ENCODE measurements around the gene PPP1R27.

PPP1R27 gene

DNA sequence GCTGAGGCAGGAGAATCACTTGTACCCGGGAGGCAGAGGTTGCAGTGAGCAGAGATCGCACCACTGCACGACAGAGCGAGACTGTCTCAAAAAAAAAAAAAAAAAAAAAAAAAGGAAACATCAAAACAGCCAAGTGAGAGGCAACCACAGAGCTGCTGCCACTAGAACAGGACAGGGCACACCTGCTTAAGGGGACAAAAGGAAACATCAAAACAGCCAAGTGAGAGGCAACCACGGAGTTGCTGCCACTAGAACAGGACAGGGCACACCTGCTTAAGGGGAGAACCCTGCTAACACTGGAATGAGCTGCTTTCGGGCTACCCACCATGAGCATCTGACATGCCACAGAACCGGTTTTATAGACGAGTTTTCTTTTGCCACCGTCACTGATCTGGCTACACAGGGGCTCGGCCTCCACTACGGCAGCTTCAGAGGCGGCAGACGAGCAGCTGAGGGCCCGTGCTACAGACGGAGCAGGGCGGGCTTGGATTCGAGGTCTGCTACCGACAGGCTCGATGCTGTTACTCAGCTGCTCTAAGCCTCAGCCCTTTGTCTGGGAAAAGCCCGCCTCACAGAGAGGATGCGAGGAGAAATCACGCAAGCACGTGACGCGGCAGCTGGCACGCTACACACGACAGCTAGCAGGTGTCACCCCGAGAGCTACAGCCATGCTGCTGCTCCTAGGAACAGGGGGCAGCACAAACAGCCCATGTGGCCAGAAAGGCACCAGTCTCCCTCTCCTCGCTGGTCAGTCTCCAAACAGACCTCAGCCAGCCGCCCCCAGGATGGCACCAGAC, 23.5 kb upstream of the PPP1R27 start:
- Histone ChIP-seq H3K4me3 (ENCODE audit: low read length) (peak overlapping the region; percentile 95), H3K36me3 (ENCODE audit: control insufficient read depth, insufficient read depth, low read length) (peaks cover 27% of the 10 kb centered on the region), H3K27me3 (ENCODE audit: control insufficient read depth, insufficient read depth, low read length) (no peaks in the 10 kb centered on the region), H3K4me1 (ENCODE audit: control insufficient read depth, insufficient read depth, low read length) (peaks cover 16% of the 10 kb centered on the region), H3K27ac (ENCODE audit: low read depth, low read length) (no peak overlapping the region), H3K9ac (ENCODE audit: low read length) (no peak overlapping the region)

DNA sequence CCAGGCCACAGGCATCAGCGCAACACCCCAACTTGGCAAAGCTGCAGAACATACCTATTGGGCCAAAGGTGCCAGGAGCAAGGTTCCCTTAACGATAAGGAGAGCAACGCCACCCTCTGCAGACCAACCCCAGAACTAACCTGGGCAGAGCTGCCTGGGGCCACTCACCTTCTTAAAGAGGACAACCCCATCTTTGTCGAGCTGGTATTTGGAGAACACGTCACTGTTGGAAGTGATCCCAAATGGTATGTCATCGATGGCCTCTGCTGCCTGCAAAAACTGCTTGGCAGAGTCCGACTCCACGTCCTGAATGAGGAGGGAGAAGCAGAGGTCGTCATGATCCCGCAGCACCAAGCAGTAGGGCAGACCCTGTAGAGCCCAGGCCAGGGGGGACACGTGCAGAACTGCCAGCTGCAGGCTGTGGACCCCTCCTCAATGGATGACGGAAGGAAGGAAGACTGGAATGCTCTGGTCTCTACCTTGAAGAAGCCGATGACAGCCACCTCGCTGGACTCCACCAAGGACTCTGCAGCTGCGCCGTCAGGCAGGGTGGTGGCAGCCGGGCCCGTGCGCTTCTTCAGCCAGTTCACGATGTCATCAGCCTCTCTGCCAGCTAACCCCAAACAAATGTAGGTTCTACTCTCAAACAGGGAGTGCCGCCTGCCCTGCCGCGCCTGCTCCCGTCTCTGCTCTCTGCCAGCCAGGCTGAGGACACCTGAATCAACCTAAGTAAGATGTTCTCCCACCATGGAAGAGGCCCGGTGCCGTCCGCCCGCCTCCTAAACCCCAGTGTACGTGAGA, 20.3 kb upstream of the PPP1R27 start:
- Histone ChIP-seq H3K27me3 (ENCODE audit: control insufficient read depth, insufficient read depth, low read length) (no peaks in the 10 kb centered on the region), H3K27ac (ENCODE audit: low read depth, low read length) (no peak overlapping the region), H3K36me3 (ENCODE audit: control insufficient read depth, insufficient read depth, low read length) (peaks cover 47% of the 10 kb centered on the region), H3K4me3 (ENCODE audit: low read length) (no peak overlapping the region), H3K4me1 (ENCODE audit: control insufficient read depth, insufficient read depth, low read length) (peaks cover 13% of the 10 kb centered on the region), H3K9ac (ENCODE audit: low read length) (no peak overlapping the region)

DNA sequence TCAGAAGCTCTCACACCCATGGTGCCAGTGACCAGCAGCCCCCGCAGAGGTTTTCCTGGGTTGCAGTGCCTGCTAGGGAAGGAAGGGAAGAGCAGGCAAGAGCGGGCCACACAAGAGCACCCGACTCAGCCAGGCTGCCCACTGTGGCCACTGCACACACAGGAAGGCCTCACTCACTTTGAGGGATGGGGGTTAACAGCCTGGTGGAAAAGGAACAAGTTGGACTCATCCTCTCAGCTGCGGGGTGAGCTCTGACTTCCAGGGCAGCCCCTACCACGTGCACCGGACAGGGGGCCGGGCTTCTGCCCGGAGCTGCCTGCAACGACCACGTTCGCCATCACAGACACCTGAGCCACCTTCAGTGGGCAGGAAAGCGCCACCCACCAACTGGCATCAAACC, 17.4 kb upstream of the PPP1R27 start:
- no peak overlapping the region for H3K9ac ChIP-seq (ENCODE audit: low read length)
- no peaks in the 10 kb centered on the region for H3K27me3 ChIP-seq (ENCODE audit: control insufficient read depth, insufficient read depth, low read length)
- H3K36me3 ChIP-seq (ENCODE audit: control insufficient read depth, insufficient read depth, low read length) = peaks cover 42% of the 10 kb centered on the region
- no peak overlapping the region for H3K4me3 ChIP-seq (ENCODE audit: low read length)
- no peak overlapping the region for H3K27ac ChIP-seq (ENCODE audit: low read depth, low read length)
- H3K4me1 ChIP-seq (ENCODE audit: control insufficient read depth, insufficient read depth, low read length) = no peaks in the 10 kb centered on the region

DNA sequence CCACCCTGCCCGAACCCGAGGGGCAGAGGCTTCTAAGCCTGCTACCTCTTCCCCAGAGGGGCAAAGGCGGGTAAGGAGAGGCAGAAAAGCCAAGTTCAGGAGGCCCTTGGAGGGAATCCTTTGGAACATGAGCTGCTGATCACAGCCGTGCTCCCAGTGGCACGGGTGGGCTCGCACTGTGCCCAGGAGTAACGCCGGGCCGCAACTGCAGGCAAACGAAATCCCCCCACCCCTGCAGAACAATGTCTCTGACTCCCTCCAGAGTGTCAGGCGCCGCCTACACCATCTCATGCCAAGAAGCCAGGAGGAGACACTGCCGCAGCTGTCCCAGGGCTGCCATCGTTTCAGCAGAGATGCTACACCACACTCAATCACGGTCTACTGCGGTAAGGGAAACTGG, 16.6 kb upstream of the PPP1R27 start:
- Histone ChIP-seq H3K27me3 (ENCODE audit: control insufficient read depth, insufficient read depth, low read length) (no peaks in the 10 kb centered on the region), H3K4me3 (ENCODE audit: low read length) (no peak overlapping the region), H3K9ac (ENCODE audit: low read length) (no peak overlapping the region), H3K4me1 (ENCODE audit: control insufficient read depth, insufficient read depth, low read length) (no peaks in the 10 kb centered on the region), H3K36me3 (ENCODE audit: control insufficient read depth, insufficient read depth, low read length) (peaks cover 47% of the 10 kb centered on the region), H3K27ac (ENCODE audit: low read depth, low read length) (no peak overlapping the region)

DNA sequence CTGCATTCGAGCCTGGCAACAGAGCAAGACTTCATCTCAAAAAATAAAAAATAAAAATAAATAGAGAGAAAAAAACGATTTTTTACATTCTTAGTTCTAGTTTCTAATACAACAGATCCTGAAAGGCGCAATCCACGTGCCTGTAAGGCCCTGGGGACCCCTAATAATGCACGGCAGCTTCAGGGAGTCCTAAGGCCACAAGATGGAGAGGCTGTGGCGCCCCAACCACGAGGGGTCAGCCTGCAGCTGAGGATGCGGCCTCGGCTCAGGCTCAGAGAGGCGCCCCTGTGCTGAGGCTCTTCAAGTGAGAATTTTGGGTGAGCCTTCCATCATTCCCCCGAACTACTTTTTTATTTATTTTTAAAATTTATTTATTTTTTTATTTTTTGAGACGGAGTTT, 14.6 kb upstream of the PPP1R27 start:
- no peak overlapping the region for H3K4me3 ChIP-seq (ENCODE audit: low read length)
- no peak overlapping the region for H3K9ac ChIP-seq (ENCODE audit: low read length)
- peaks cover 53% of the 10 kb centered on the region for H3K36me3 ChIP-seq (ENCODE audit: control insufficient read depth, insufficient read depth, low read length)
- no peaks in the 10 kb centered on the region for H3K27me3 ChIP-seq (ENCODE audit: control insufficient read depth, insufficient read depth, low read length)
- H3K27ac ChIP-seq (ENCODE audit: low read depth, low read length) = no peak overlapping the region
- H3K4me1 ChIP-seq (ENCODE audit: control insufficient read depth, insufficient read depth, low read length) = no peaks in the 10 kb centered on the region

DNA sequence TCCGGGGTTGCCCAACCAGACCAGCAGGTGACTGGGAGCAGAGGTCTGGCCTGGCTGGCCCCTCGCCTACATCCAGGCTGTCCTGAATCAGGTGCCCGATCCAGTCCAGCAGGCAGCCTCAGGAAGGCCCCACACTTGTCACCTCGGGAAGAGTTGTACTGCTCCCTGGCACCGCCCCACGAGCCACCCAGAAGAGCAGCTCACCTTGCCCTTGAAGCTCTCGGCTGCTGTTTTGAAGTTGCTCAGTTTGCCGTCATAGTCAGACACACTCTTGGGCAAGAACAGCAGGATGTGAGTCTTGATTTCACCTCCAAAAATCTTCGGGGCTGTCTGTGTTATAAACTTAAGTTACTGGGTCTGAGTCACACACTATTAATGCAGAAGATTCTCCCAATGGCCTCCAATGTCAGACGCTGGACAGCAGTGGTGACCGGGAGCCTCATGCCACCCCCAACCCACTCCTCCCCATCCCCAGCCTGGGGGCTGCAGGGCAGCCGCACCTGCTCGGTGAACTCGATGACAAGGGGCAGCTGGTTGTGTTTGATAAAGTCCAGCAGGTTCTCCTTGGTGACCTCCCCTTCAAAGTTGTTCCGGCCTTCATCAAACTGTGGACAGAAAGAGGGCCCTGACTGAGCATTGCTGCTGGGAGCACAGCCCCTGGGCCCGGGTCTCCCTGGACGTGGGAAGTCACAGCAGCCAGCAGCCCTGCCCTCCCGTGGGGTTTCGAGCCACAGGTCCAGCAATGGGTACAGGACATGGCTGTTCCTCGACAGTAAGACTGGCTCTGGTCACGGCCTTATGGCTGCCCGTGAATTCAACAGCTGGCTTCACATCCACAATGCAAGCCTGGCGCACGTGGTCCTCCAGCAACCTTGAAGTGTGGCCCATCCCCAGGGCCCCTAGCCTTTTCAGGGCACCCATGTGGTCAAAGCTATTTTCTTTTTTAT, 12.2 kb upstream of the PPP1R27 start:
- Histone ChIP-seq H3K9ac (ENCODE audit: low read length) (no peak overlapping the region), H3K27ac (ENCODE audit: low read depth, low read length) (no peak overlapping the region), H3K4me1 (ENCODE audit: control insufficient read depth, insufficient read depth, low read length) (no peaks in the 10 kb centered on the region), H3K27me3 (ENCODE audit: control insufficient read depth, insufficient read depth, low read length) (no peaks in the 10 kb centered on the region), H3K4me3 (ENCODE audit: low read length) (no peak overlapping the region), H3K36me3 (ENCODE audit: control insufficient read depth, insufficient read depth, low read length) (peaks cover 37% of the 10 kb centered on the region)

DNA sequence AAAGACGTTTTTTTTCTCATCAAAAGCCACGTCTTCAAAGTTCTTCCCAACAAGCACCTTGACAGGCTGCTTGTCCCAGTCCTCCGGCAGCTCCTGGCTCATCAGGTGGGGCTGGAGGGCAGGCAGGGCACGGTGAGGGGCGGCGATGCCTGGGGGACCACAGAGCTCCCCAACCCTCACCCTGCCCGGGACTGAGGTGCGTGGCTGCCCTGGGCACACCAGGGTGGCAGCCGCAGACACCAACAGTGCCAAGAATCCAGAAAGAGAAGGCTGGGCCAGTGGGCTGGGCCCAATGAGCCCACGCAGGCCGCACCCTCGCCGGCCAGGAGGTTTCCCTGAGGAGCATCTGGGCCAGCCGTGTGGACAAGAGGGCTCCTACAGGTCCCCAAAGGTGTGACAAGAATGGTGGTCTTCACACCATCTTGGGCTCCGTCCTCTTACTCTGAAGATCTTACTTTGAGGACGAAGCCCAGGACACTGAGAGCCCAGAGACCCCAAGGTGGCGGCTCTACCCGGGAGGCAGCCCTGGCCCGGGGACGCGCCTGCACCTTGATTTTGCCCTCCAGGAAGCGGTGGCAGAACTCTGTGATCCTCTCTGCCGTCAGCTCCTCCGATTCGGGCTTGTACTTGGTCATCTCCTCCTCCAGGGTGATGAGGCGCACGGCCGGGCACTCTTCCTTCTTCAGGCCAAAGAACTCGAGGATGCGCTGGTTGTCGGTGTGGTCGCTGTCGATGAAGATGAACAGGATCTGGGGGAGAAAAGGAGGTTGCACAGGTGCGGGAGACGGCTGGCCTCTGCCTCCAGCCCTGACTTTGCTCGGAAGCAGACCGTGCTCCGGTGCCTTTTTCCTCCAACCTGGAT, 11.3 kb upstream of the PPP1R27 start:
- Histone ChIP-seq H3K9ac (ENCODE audit: low read length) (no peak overlapping the region), H3K4me3 (ENCODE audit: low read length) (no peak overlapping the region), H3K27me3 (ENCODE audit: control insufficient read depth, insufficient read depth, low read length) (no peaks in the 10 kb centered on the region), H3K27ac (ENCODE audit: low read depth, low read length) (no peak overlapping the region), H3K36me3 (ENCODE audit: control insufficient read depth, insufficient read depth, low read length) (peaks cover 29% of the 10 kb centered on the region), H3K4me1 (ENCODE audit: control insufficient read depth, insufficient read depth, low read length) (no peaks in the 10 kb centered on the region)

DNA sequence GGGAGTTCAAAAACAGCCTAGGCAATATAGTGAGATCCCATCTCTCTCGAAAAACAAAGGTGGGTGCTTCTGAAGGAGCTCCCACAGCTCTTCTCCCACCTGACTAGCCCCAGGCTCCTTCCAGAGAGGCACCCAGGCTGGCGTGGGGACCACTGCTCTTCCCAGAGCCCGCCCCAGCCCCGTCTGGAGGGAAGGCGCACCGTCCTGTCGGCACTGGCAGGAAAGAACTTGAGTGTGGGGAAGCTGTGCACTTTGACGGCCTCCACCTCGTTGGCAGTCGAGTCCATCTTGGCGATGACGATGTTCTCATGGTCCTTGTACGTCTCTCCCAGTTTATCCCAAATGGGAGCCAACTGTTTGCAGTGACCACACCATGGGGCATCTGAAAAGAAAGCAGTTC, 10.5 kb upstream of the PPP1R27 start:
- Histone ChIP-seq H3K4me3 (ENCODE audit: low read length) (no peak overlapping the region), H3K27ac (ENCODE audit: low read depth, low read length) (no peak overlapping the region), H3K9ac (ENCODE audit: low read length) (no peak overlapping the region), H3K36me3 (ENCODE audit: control insufficient read depth, insufficient read depth, low read length) (peaks cover 29% of the 10 kb centered on the region), H3K4me1 (ENCODE audit: control insufficient read depth, insufficient read depth, low read length) (no peaks in the 10 kb centered on the region), H3K27me3 (ENCODE audit: control insufficient read depth, insufficient read depth, low read length) (no peaks in the 10 kb centered on the region)

DNA sequence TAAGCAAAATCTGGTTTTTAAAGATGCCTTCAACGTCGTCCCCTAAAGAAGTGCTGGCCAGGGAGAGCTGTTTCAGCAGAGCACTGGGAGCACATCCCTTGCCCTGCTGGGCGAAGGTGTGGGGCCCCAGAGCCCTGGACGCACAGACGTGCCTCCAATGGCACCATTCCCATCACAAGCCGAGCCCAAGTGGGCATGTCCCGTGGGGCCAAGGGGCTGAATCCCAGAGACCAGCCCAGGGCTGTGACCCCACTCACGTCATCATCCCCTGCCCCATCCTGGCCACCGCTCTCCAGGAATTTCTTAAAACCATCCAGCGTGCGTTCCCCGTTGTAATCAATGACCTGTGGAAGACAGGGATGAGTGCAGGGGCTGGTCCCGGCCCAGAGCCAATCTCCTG, 10.0 kb upstream of the PPP1R27 start:
- H3K4me1 ChIP-seq (ENCODE audit: control insufficient read depth, insufficient read depth, low read length) = no peaks in the 10 kb centered on the region
- H3K36me3 ChIP-seq (ENCODE audit: control insufficient read depth, insufficient read depth, low read length) = peaks cover 29% of the 10 kb centered on the region
- no peak overlapping the region for H3K27ac ChIP-seq (ENCODE audit: low read depth, low read length)
- H3K27me3 ChIP-seq (ENCODE audit: control insufficient read depth, insufficient read depth, low read length) = no peaks in the 10 kb centered on the region
- H3K4me3 ChIP-seq (ENCODE audit: low read length) = no peak overlapping the region
- H3K9ac ChIP-seq (ENCODE audit: low read length) = no peak overlapping the region

DNA sequence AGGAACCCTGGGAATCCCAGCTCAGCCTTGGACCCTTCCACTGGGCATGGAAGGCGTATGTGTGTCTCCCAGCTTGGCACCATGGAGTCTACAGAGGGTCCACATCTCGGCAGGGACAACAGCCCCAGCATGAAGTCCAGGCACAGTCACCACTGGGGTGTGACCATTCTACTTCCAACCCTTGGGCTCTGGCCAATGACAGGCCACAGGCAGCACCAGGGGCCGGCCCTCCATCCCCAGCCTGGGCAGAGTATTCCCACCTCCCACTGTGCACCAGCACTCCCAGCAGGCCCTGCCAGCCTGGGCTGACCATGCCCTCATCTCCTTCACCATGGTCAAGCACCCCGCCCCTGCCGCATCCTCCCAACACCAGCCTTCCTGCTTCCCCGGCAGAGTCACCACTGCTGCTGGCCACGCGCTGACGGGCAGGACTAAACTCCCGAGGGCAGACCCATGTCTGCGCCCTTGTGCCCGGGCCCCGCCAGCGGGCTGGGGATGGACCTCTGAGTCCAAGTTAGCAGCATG, 9.5 kb upstream of the PPP1R27 start:
- Histone ChIP-seq H3K4me1 (ENCODE audit: control insufficient read depth, insufficient read depth, low read length) (no peaks in the 10 kb centered on the region), H3K9ac (ENCODE audit: low read length) (no peak overlapping the region), H3K36me3 (ENCODE audit: control insufficient read depth, insufficient read depth, low read length) (peaks cover 29% of the 10 kb centered on the region), H3K27me3 (ENCODE audit: control insufficient read depth, insufficient read depth, low read length) (no peaks in the 10 kb centered on the region), H3K4me3 (ENCODE audit: low read length) (no peak overlapping the region), H3K27ac (ENCODE audit: low read depth, low read length) (no peak overlapping the region)

DNA sequence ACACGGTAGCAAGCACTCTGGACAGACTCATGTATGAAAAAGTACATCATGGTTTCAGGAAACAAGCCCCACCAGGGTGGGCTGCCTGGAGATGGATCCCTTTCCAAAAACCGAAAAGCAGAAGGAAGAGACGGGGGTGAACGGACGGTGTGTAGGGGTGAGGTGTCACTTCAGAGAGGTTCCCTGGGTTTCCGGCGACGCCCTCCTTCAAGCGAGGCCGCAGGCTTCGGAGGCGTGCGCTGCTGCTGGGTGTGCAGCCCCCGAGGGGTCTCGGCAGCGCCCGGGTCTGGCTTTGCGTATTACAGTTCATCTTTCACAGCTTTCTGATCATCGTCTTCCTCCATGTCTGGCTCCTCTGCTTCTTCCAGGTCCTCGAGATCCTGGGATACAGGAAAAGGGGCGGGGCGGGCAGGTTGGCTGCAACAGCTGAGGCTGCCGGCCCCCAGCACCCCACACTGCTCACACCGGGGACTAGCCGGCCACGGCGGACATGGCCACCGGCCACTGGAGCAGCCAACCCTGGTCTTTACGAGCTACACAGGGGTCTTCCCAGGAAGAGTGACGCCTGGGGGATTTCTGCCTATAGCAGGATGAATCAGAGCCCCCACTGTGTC, 9.0 kb upstream of the PPP1R27 start:
- Histone ChIP-seq H3K9ac (ENCODE audit: low read length) (no peak overlapping the region), H3K27ac (ENCODE audit: low read depth, low read length) (no peak overlapping the region), H3K4me3 (ENCODE audit: low read length) (no peak overlapping the region), H3K27me3 (ENCODE audit: control insufficient read depth, insufficient read depth, low read length) (no peaks in the 10 kb centered on the region), H3K4me1 (ENCODE audit: control insufficient read depth, insufficient read depth, low read length) (no peaks in the 10 kb centered on the region), H3K36me3 (ENCODE audit: control insufficient read depth, insufficient read depth, low read length) (peaks cover 29% of the 10 kb centered on the region)

Measured in rectal smooth muscle tissue (tissue), 1 donor.